ENCODE measurements around the gene ARHGAP22. TPM values are rescaled to one million over a fixed set of nuclear protein-coding genes. Genes with fewer than 3 reads are reported as not detected.

Gene ARHGAP22
- total RNA-seq, 1 donor from 2014 or later, result 2.0 TPM

- Histone ChIP-seq H3K4me3 (no peak overlapping the region), H3K27me3 (no peaks in the 10 kb centered on the region), H3K9me3 (no peaks in the 10 kb centered on the region), H3K27ac (peak overlapping the region; percentile 57 to 58), H3K4me1 (peaks cover 0 to 15% of the 10 kb centered on the region in 2 donors), H3K36me3 (no peaks in the 10 kb centered on the region)
- DNase-seq (ENCODE audit: low spot score in 2 of 2), result peak in 1 of 2 donors; percentile 15
- no peak for TF ChIP-seq CTCF (IDR thresholded peaks at IDR 0.05)
- intact Hi-C loops (cut with DNase I), result loop anchor here (10.0 kb wide), 1 partner anchor 128 kb away; no protein-coding TSS in a partner anchor
These were observed 77.9 kb downstream of the ARHGAP22 start for GRCh38 chr10:48526846-48527505.

GRCh38 chr10:48526011-48526821 is 78.7 kb downstream of the ARHGAP22 start:
- Histone ChIP-seq H3K4me3 (peak overlapping the region in 1 of 2 donors; percentile 11), H3K4me1 (peaks cover 0 to 15% of the 10 kb centered on the region in 2 donors), H3K27me3 (no peaks in the 10 kb centered on the region), H3K27ac (peak overlapping the region; percentile 57 to 58), H3K36me3 (no peaks in the 10 kb centered on the region), H3K9me3 (no peaks in the 10 kb centered on the region)
- peak in 1 of 2 donors; percentile 37 for DNase-seq (ENCODE audit: low spot score in 2 of 2)
- intact Hi-C loops (cut with DNase I), result loop anchor here (10.0 kb wide), 1 partner anchor 129 kb away; no protein-coding TSS in a partner anchor
- no peak for TF ChIP-seq CTCF (IDR thresholded peaks at IDR 0.05)

GRCh38 chr10:48525113-48525512 is 79.8 kb downstream of the ARHGAP22 start:
- Histone ChIP-seq H3K9me3 (no peaks in the 10 kb centered on the region), H3K4me1 (peaks cover 0 to 15% of the 10 kb centered on the region in 2 donors), H3K36me3 (no peaks in the 10 kb centered on the region), H3K27ac (no peak overlapping the region), H3K4me3 (no peak overlapping the region), H3K27me3 (no peaks in the 10 kb centered on the region)
- no peak for DNase-seq (ENCODE audit: low spot score in 2 of 2)
- no peak for TF ChIP-seq CTCF (IDR thresholded peaks at IDR 0.05)
- intact Hi-C loops (cut with DNase I), result loop anchor here (10.0 kb wide), 1 partner anchor 130 kb away; no protein-coding TSS in a partner anchor

GRCh38 chr10:48523820-48524758 is 80.8 kb downstream of the ARHGAP22 start:
- H3K9me3 ChIP-seq, result no peaks in the 10 kb centered on the region
- peak overlapping the region in 1 of 2 donors; percentile 28 for H3K27ac ChIP-seq
- TF ChIP-seq CTCF (IDR thresholded peaks at IDR 0.05), result peak; percentile 30 to 50 (median 39)
- intact Hi-C loops (cut with DNase I), result loop anchor here (2.0 to 10.0 kb wide), 2 partner anchors 131 to 217 kb away; partner anchors contain the start of gene MAPK8
- H3K27me3 ChIP-seq, result no peaks in the 10 kb centered on the region
- peak overlapping the region; percentile 54 to 71 for H3K4me3 ChIP-seq
- peaks cover 0 to 15% of the 10 kb centered on the region in 2 donors for H3K4me1 ChIP-seq
- DNase-seq (ENCODE audit: low spot score in 2 of 2), result no peak
- H3K36me3 ChIP-seq, result no peaks in the 10 kb centered on the region

Data from ascending aorta (tissue), 2 donors.